Fibroblast of skin of back (primary cell): ENCODE data around the gene PKN1.

Experiments used
- DNase-seq: peaks from one replicate; pipeline ENCODE4 v3.0.0-alpha.2; 2013

Gene PKN1

GRCh38 chr19:14515501-14516047 is 82.5 kb downstream of the PKN1 start:
- DNase-seq = no peak

- no peak for DNase-seq
Measured at GRCh38 chr19:14516048-14516534, 83.0 kb downstream of the PKN1 start.

- no peak for DNase-seq
Measured at GRCh38 chr19:14516746-14517438, 83.8 kb downstream of the PKN1 start.

GRCh38 chr19:14517446-14517839 is 84.3 kb downstream of the PKN1 start:
- no peak for DNase-seq

GRCh38 chr19:14517840-14518505 is 84.9 kb downstream of the PKN1 start, which contains the start of gene DNAJB1:
Gene DNAJB1 (minus strand): TSS chr19:14518397. CDS start chr19:14518349, 48 bp downstream.
- peak; percentile 79 for DNase-seq

GRCh38 chr19:14519245-14519859 is 86.2 kb downstream of the PKN1 start:
- no peak for DNase-seq

- no peak for DNase-seq
Measured at GRCh38 chr19:14519860-14520407, 86.8 kb downstream of the PKN1 start.

- no peak for DNase-seq
Measured at GRCh38 chr19:14520543-14520942, 87.4 kb downstream of the PKN1 start.
